OCI-LY7 (cell line): ENCODE results near the gene MRAP. TPM values are rescaled to one million over a fixed set of nuclear protein-coding genes. Genes with fewer than 3 reads are reported as not detected.

ENCODE experiments used
- BruUV-seq: library from RNA; stranded (reverse); fragments of 400-500 nt; replicated peaks from 2 replicates; lab custom pipeline; 2021; lab: Mats Ljungman, UMichigan
- CTCF ChIA-PET: fragments of 300-600 bp; sonication (Branson Sonifier 250); formaldehyde crosslinking; loops from one replicate; lab custom pipeline; 2022; ENCODE audit warnings: antibody characterized with exemption; ENCODE audit not compliant: unreplicated experiment; lab: Charles Lee
- POLR2A ChIA-PET: fragments of 300-600 bp; sonication (Branson Sonifier 250); formaldehyde crosslinking; loops from one replicate; lab custom pipeline; 2022; ENCODE audit warnings: antibody characterized with exemption; lab: Charles Lee
- DNase-seq: peaks from one replicate; pipeline ENCODE4 v3.0.0-alpha.2; 2015; ENCODE audit warnings: low spot score
- H2AFZ ChIP-seq: fragments of 200-600 bp; sonication (generic), shearing (Covaris generic); 2 replicates; pipeline ENCODE4 v1.6.1; 2014; ENCODE audit warnings: mild to moderate bottlenecking, antibody characterized with exemption, low read length, moderate library complexity
- H3K27ac ChIP-seq: fragments of 200-600 bp; sonication (generic); 2 replicates; pipeline ENCODE4 v1.5.1; 2014; ENCODE audit warnings: mixed run types, low read depth, mild to moderate bottlenecking, moderate library complexity, low read length, inconsistent platforms; ENCODE audit not compliant: poor library complexity, severe bottlenecking
- H3K36me3 ChIP-seq: fragments of 200-600 bp; sonication (generic); 2 replicates; pipeline ENCODE4 v1.6.1; 2014; ENCODE audit warnings: mild to moderate bottlenecking, antibody characterized with exemption, low read length, moderate library complexity, mixed read lengths; ENCODE audit not compliant: insufficient read depth
- H3K4me1 ChIP-seq: fragments of 200-600 bp; sonication (generic); 2 replicates; pipeline ENCODE4 v1.5.1; 2014; ENCODE audit warnings: mild to moderate bottlenecking, low read length; ENCODE audit not compliant: insufficient read depth, poor library complexity, severe bottlenecking
- H3K4me2 ChIP-seq: fragments of 200-600 bp; sonication (generic); 2 replicates; pipeline ENCODE4 v1.6.1; 2014; ENCODE audit warnings: mild to moderate bottlenecking, low read length
- H3K4me3 ChIP-seq: fragments of 200-600 bp; sonication (generic); 2 replicates; pipeline ENCODE4 v1.5.1; 2014; ENCODE audit warnings: mild to moderate bottlenecking, low read depth, low read length; ENCODE audit not compliant: poor library complexity, severe bottlenecking
- H3K79me2 ChIP-seq: fragments of 200-600 bp; sonication (generic); 2 replicates; pipeline ENCODE4 v1.6.1; 2016; ENCODE audit warnings: low read depth, mild to moderate bottlenecking, low read length, moderate library complexity, mixed read lengths; ENCODE audit not compliant: insufficient read depth
- H3K9me2 ChIP-seq: fragments of 200-600 bp; sonication (generic); 2 replicates; pipeline ENCODE4 v1.6.1; 2016; ENCODE audit warnings: mild to moderate bottlenecking, low read length, mixed read lengths; ENCODE audit not compliant: insufficient read depth
- H3K9me3 ChIP-seq: fragments of 200-600 bp; sonication (generic); 2 replicates; pipeline ENCODE4 v1.6.1; 2014; ENCODE audit warnings: mild to moderate bottlenecking, mixed run types, low read length, mixed read lengths
- H4K20me1 ChIP-seq: fragments of 200-600 bp; sonication (generic); 2 replicates; pipeline ENCODE4 v1.6.1; 2014; ENCODE audit warnings: mild to moderate bottlenecking, antibody characterized with exemption, low read length, moderate library complexity, mixed read lengths; ENCODE audit not compliant: insufficient read depth
- EZH2phosphoT487 ChIP-seq: fragments of 200-600 bp; sonication (generic); IDR thresholded peaks from 2 replicates; pipeline ENCODE4 v1.6.1; 2018; ENCODE audit warnings: low read depth, borderline replicate concordance, mild to moderate bottlenecking, mixed run types, antibody characterized with exemption, low read length, moderate library complexity, mixed read lengths
- intact Hi-C: fragments of 100-400 bp; cut with micrococcal nuclease; formaldehyde crosslinking; loops from one replicate; pipeline ENCODE4 v1.10.0; 2022; ENCODE audit not compliant: unreplicated experiment
- total RNA-seq, 2 experiments: library from RNA; depleted of rRNA in 1 of 2; stranded (reverse); fragments of >200 nt in 1 of 2; shearing (Covaris generic) in 1 of 2; gene quantifications; 2 replicates each; pipeline ENCODE4 v1.2.3, GENCODE V29; 2014 to 2022
- TF ChIP-seq, protein P1 (sequence below): fragments of 200-600 bp; sonication (generic); conservative IDR thresholded peaks from 2 replicates; pipeline ENCODE4 v1.5.1; 2014; ENCODE audit warnings: mild to moderate bottlenecking, antibody characterized with exemption, low read length, moderate library complexity, mixed read lengths

MRAP gene
- total RNA-seq, 2 experiments from 2014 or later: not detected

DNA sequence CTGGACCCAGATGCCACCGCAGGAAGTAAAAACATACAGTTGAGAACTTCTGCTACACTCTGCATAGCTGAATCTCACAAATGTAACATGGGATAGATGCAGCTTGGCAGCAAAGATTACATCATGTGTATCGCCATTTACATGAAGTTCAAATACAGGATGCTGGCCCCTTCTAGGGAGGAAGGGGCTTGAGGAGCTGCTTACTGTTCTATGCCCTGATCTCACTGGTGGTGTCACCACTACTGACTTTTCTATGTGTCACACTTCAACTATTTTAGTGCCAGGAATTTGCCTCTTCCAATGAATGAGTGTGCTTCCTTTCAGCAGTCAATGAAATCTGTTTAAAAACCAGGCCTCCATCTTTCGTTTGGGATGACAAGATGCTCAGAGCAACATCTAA, 31.1 kb downstream of the MRAP start:
- Histone ChIP-seq H3K4me2 (no peak overlapping the region), H2AFZ (no peak overlapping the region), H3K4me3 (no peak overlapping the region), H3K36me3 (peaks cover 98% of the 10 kb centered on the region), H3K9me2 (no peaks in the 10 kb centered on the region), H3K4me1 (no peaks in the 10 kb centered on the region), H3K9me3 (no peaks in the 10 kb centered on the region), H4K20me1 (no peaks in the 10 kb centered on the region), H3K27ac (no peak overlapping the region), H3K79me2 (no peaks in the 10 kb centered on the region)
- intact Hi-C loops: no loop called here
- TF ChIP-seq, protein P1, sequence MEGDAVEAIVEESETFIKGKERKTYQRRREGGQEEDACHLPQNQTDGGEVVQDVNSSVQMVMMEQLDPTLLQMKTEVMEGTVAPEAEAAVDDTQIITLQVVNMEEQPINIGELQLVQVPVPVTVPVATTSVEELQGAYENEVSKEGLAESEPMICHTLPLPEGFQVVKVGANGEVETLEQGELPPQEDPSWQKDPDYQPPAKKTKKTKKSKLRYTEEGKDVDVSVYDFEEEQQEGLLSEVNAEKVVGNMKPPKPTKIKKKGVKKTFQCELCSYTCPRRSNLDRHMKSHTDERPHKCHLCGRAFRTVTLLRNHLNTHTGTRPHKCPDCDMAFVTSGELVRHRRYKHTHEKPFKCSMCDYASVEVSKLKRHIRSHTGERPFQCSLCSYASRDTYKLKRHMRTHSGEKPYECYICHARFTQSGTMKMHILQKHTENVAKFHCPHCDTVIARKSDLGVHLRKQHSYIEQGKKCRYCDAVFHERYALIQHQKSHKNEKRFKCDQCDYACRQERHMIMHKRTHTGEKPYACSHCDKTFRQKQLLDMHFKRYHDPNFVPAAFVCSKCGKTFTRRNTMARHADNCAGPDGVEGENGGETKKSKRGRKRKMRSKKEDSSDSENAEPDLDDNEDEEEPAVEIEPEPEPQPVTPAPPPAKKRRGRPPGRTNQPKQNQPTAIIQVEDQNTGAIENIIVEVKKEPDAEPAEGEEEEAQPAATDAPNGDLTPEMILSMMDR: no peak
- no peak for TF ChIP-seq EZH2phosphoT487
- ChIA-PET POLR2A (interaction anchor here (1.3 kb wide), 1 partner anchor 12 kb away, joined by 8 read pairs; no protein-coding TSS in a partner anchor), CTCF (no interaction called here)
- DNase-seq: no peak
- no TSS peak for BruUV-seq

DNA sequence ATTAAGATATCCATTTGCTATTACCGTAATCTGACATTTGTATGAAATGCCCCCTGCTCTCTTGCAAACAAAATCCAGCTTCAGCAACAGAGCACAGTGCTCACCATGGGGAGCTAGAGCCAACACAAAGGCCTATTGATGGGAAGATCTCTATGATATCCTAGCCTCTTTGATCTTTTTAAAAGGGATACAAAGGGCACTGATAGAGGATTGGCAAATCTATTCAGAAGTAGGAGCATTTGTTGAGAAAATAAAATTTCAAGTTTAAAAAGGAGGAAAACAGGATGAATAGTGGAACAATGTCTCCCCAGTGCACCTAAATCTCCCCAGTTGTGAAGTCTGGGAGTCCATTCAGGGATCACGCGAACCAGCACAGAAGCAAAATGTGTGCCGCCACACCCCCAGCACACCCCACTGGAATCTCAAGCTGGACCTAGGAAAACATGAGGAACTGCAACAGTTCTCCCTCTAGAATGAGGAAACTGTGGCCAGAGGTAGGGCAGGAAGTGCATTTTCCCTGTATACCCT, 32.2 kb downstream of the MRAP start:
- ChIA-PET POLR2A (interaction anchor here (0.7 to 1.3 kb wide), 2 partner anchors 13 to 22 kb away, joined by 4 to 8 read pairs; no protein-coding TSS in a partner anchor), CTCF (no interaction called here)
- Histone ChIP-seq H2AFZ (no peak overlapping the region), H3K36me3 (peaks cover 98% of the 10 kb centered on the region), H4K20me1 (no peaks in the 10 kb centered on the region), H3K9me3 (no peaks in the 10 kb centered on the region), H3K4me1 (no peaks in the 10 kb centered on the region), H3K79me2 (no peaks in the 10 kb centered on the region), H3K27ac (no peak overlapping the region), H3K4me3 (no peak overlapping the region), H3K4me2 (no peak overlapping the region), H3K9me2 (no peaks in the 10 kb centered on the region)
- no TSS peak for BruUV-seq
- intact Hi-C loops: no loop called here
- TF ChIP-seq EZH2phosphoT487: no peak
- TF ChIP-seq, protein P1: no peak
- no peak for DNase-seq
